HG03354 (cell line): ENCODE measurements around the gene SLC22A8.
"Not testable (repeated sequence)": the region's sequence is repeated elsewhere in the genome, so short reads cannot be mapped to it uniquely, and the experiment has no call there.

ENCODE experiments used
- ATAC-seq: cut with Tn5 transposase; IDR thresholded peaks from one replicate; pipeline ENCODE4 v1.9.1; 2021; ENCODE audit warnings: mild to moderate bottlenecking; ENCODE audit not compliant: unreplicated experiment, poor library complexity, severe bottlenecking

SLC22A8 gene

GRCh38 chr11:62945538-62945937, 70.1 kb downstream of the SLC22A8 start:
- ATAC-seq = not testable (repeated sequence)
